RWPE1 (cell line): Measurements from ENCODE around the gene ANO2.

Source experiments
- CTCF ChIA-PET: fragments of 350-600 bp; sonication (Branson Sonifier 250); formaldehyde crosslinking; extraction: SDS; loops from one replicate; lab custom pipeline; 2021; lab: Yijun Ruan, JAX
- POLR2A ChIA-PET: fragments of 400-600 bp; formaldehyde crosslinking; extraction: SDS; loops from one replicate; lab custom pipeline; 2020; ENCODE audit warnings: antibody characterized with exemption; ENCODE audit not compliant: low non-redundant PET; lab: Yijun Ruan, JAX
- DNase-seq: peaks from one replicate; pipeline ENCODE4 v3.0.0; 2012; ENCODE audit warnings: low spot score
- H3K27ac ChIP-seq: fragments of 450-650 bp; 2 replicates; pipeline ENCODE4 v1.5.1; 2017
- TF ChIP-seq, protein P1 (sequence below): fragments of 450-650 bp; conservative IDR thresholded peaks from 2 replicates; pipeline ENCODE4 v1.5.1; 2017; ENCODE audit warnings: low read depth, mild to moderate bottlenecking

ANO2 gene

GRCh38 chr12:5908251-5908650, 36.8 kb downstream of the ANO2 start:
- no peak for DNase-seq
- CTCF ChIA-PET = no interaction called here
- no peak overlapping the region for H3K27ac ChIP-seq
- TF ChIP-seq, protein P1, sequence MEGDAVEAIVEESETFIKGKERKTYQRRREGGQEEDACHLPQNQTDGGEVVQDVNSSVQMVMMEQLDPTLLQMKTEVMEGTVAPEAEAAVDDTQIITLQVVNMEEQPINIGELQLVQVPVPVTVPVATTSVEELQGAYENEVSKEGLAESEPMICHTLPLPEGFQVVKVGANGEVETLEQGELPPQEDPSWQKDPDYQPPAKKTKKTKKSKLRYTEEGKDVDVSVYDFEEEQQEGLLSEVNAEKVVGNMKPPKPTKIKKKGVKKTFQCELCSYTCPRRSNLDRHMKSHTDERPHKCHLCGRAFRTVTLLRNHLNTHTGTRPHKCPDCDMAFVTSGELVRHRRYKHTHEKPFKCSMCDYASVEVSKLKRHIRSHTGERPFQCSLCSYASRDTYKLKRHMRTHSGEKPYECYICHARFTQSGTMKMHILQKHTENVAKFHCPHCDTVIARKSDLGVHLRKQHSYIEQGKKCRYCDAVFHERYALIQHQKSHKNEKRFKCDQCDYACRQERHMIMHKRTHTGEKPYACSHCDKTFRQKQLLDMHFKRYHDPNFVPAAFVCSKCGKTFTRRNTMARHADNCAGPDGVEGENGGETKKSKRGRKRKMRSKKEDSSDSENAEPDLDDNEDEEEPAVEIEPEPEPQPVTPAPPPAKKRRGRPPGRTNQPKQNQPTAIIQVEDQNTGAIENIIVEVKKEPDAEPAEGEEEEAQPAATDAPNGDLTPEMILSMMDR = no peak
- POLR2A ChIA-PET = no interaction called here

DNA sequence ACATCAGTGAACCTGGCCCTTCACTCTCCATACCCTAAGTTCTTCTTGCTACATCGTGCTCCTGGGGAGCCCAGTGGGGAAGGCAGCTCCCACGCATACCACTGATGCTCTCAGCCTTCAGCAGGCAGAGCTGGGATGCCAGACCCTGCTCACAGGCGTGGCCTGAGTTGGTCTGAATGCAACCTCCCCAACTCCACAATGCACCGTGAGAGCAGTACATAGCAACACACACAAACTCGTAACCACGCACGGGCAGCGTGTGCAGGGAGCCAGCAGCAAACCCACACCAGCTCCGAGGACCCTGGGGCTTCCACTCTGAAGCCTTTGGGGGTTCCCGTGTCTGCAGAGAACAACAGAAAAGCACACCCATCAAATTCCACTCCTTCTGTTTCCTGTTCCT, 37.3 kb downstream of the ANO2 start:
- ChIA-PET CTCF (no interaction called here), POLR2A (no interaction called here)
- TF ChIP-seq, protein P1 = no peak
- DNase-seq = no peak
- H3K27ac ChIP-seq = no peak overlapping the region

DNA sequence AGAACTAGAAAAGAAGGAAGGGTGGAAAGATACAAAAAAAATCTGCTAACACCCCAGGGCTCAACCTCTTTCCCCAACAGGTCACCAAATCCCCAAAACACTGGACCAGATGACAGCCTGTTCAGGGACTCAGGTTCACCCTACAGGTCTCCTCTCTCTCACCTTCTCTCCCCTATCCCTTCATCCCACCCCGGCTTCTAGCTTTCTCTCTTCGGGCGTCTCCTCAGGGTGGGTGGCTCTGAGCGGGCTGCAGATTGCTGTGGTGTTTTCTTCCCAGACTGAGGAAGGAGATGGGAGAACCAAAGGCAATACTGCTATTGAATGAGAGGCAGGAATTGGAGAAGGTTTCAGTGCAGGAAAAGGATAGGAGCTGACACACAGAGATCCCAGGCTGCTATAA, 39.3 kb downstream of the ANO2 start:
- ChIA-PET CTCF (interaction anchor here (0.6 kb wide), 1 partner anchor 181 kb away, joined by 5 read pairs; no protein-coding TSS in a partner anchor), POLR2A (no interaction called here)
- no peak overlapping the region for H3K27ac ChIP-seq
- TF ChIP-seq, protein P1 = no peak
- DNase-seq = no peak

- CTCF ChIA-PET = no interaction called here
- POLR2A ChIA-PET = no interaction called here
- H3K27ac ChIP-seq = no peak overlapping the region
- TF ChIP-seq, protein P1 = no peak
- DNase-seq = no peak
Measured at GRCh38 chr12:5904969-5905368, 40.1 kb downstream of the ANO2 start.

- TF ChIP-seq, protein P1 = no peak
- POLR2A ChIA-PET = no interaction called here
- DNase-seq = no peak
- H3K27ac ChIP-seq = no peak overlapping the region
- CTCF ChIA-PET = no interaction called here
Measured at GRCh38 chr12:5904441-5904840, 40.6 kb downstream of the ANO2 start.

- TF ChIP-seq, protein P1 = no peak
- DNase-seq = no peak
- ChIA-PET POLR2A (no interaction called here), CTCF (interaction anchor here (0.6 kb wide), 1 partner anchor 1899 kb away, joined by 4 read pairs; no protein-coding TSS in a partner anchor)
- H3K27ac ChIP-seq = no peak overlapping the region
Measured at GRCh38 chr12:5902736-5903135, 42.3 kb downstream of the ANO2 start.
